SKM-1 treated with dmso at 0.1 percent for 144 hours (cell line): ENCODE results near the gene C2orf92.

Experiments
- DNase-seq: peaks from one replicate; lab custom pipeline; 2025; ENCODE audit not compliant: unreplicated experiment; lab: John Stamatoyannopoulos, UW

C2orf92 gene

GRCh38 chr2:97741251-97741650, 71.7 kb downstream of the C2orf92 start:
- no peak for DNase-seq

- no peak for DNase-seq
These were observed 72.2 kb downstream of the C2orf92 start for GRCh38 chr2:97741686-97742085.

- no peak for DNase-seq
These were observed 72.9 kb downstream of the C2orf92 start for GRCh38 chr2:97742381-97742847.

GRCh38 chr2:97743913-97744312, 74.4 kb downstream of the C2orf92 start:
- DNase-seq: no peak

GRCh38 chr2:97745474-97746174, 76.1 kb downstream of the C2orf92 start:
- no peak for DNase-seq

GRCh38 chr2:97747285-97747684, 77.8 kb downstream of the C2orf92 start:
- no peak for DNase-seq

GRCh38 chr2:97747716-97748115, 78.2 kb downstream of the C2orf92 start:
- DNase-seq: no peak

- DNase-seq: no peak
These were observed 80.1 kb downstream of the C2orf92 start for GRCh38 chr2:97749581-97749980.

GRCh38 chr2:97750017-97750416, 80.5 kb downstream of the C2orf92 start:
- DNase-seq: no peak

- no peak for DNase-seq
These were observed 82.2 kb downstream of the C2orf92 start for GRCh38 chr2:97751752-97752151.
